H9 (cell line): ENCODE measurements around the gene TUBB4B. TPM values are rescaled to one million over a fixed set of nuclear protein-coding genes. Genes with fewer than 3 reads are reported as not detected.

Experiments used
- DNase-seq: peaks from one replicate; pipeline ENCODE4 v3.0.0-alpha.2; 2017
- H2AFZ ChIP-seq: one replicate; pipeline ENCODE4 v1.6.1; 2013; ENCODE audit warnings: mild to moderate bottlenecking, low read length, control low read depth, moderate library complexity
- H2AK5ac ChIP-seq: 2 replicates; pipeline ENCODE4 v1.6.1; 2013; ENCODE audit warnings: low read length, control low read depth, mixed read lengths; ENCODE audit not compliant: insufficient read length
- H2BK120ac ChIP-seq: one replicate; pipeline ENCODE4 v1.6.1; 2013; ENCODE audit warnings: low read depth, mild to moderate bottlenecking, low read length, control low read depth, inconsistent platforms; ENCODE audit not compliant: poor library complexity, severe bottlenecking
- H2BK12ac ChIP-seq: 2 replicates; pipeline ENCODE4 v1.6.1; 2013; ENCODE audit warnings: low read length, control low read depth, mixed read lengths, low read depth; ENCODE audit not compliant: insufficient read length
- H2BK15ac ChIP-seq: 2 replicates; pipeline ENCODE4 v1.6.1; 2013; ENCODE audit warnings: low read depth, low read length, control low read depth
- H2BK20ac ChIP-seq: one replicate; pipeline ENCODE4 v1.6.1; 2013; ENCODE audit warnings: low read depth, mild to moderate bottlenecking, low read length, control low read depth, inconsistent platforms; ENCODE audit not compliant: poor library complexity, severe bottlenecking
- H2BK5ac ChIP-seq: 2 replicates; pipeline ENCODE4 v1.6.1; 2013; ENCODE audit warnings: low read length, control low read depth, mixed read lengths; ENCODE audit not compliant: insufficient read length
- H3K14ac ChIP-seq: 2 replicates; pipeline ENCODE4 v1.6.1; 2013; ENCODE audit warnings: low read length, control low read depth; ENCODE audit not compliant: insufficient read depth
- H3K18ac ChIP-seq: 2 replicates; pipeline ENCODE4 v1.6.1; 2013; ENCODE audit warnings: low read depth, mild to moderate bottlenecking, mixed read lengths, low read length, control low read depth; ENCODE audit not compliant: insufficient read length
- H3K23ac ChIP-seq: 2 replicates; pipeline ENCODE4 v1.6.1; 2013; ENCODE audit warnings: low read length, control low read depth, mixed read lengths, low read depth; ENCODE audit not compliant: insufficient read length
- H3K23me2 ChIP-seq: 2 replicates; pipeline ENCODE4 v1.6.1; 2013; ENCODE audit warnings: low read depth, mild to moderate bottlenecking, mixed read lengths, low read length, control low read depth; ENCODE audit not compliant: insufficient read length, poor library complexity, severe bottlenecking
- H3K27ac ChIP-seq: 2 replicates; pipeline ENCODE4 v1.5.1; 2013; ENCODE audit warnings: low read length, control low read depth, mixed read lengths, low read depth; ENCODE audit not compliant: insufficient read length
- H3K27me3 ChIP-seq: 2 replicates; pipeline ENCODE4 v1.6.1; 2013; ENCODE audit warnings: low read length, control low read depth, inconsistent platforms; ENCODE audit not compliant: insufficient read depth
- H3K4ac ChIP-seq: 2 replicates; pipeline ENCODE4 v1.6.1; 2013; ENCODE audit warnings: low read depth, mild to moderate bottlenecking, control low read depth, inconsistent platforms, low read length, moderate library complexity
- H3K4me1 ChIP-seq: 2 replicates; pipeline ENCODE4 v1.6.1; 2013; ENCODE audit warnings: low read length, control low read depth, inconsistent platforms; ENCODE audit not compliant: insufficient read depth
- H3K4me2 ChIP-seq: 2 replicates; pipeline ENCODE4 v1.6.1; 2013; ENCODE audit warnings: low read length, control low read depth, mixed read lengths; ENCODE audit not compliant: insufficient read length, insufficient read depth
- H3K56ac ChIP-seq: 2 replicates; pipeline ENCODE4 v1.6.1; 2013; ENCODE audit warnings: low read depth, mild to moderate bottlenecking, mixed read lengths, low read length, control low read depth; ENCODE audit not compliant: insufficient read length
- H3K79me1 ChIP-seq: 2 replicates; pipeline ENCODE4 v1.6.1; 2013; ENCODE audit warnings: low read depth, mild to moderate bottlenecking, moderate library complexity, low read length, control low read depth, inconsistent platforms; ENCODE audit not compliant: insufficient read depth, poor library complexity, severe bottlenecking
- H3K79me2 ChIP-seq: 2 replicates; pipeline ENCODE4 v1.6.1; 2013; ENCODE audit warnings: low read length, control low read depth, inconsistent platforms; ENCODE audit not compliant: insufficient read depth
- H3K9ac ChIP-seq: 2 replicates; pipeline ENCODE4 v1.6.1; 2013; ENCODE audit warnings: low read length, control low read depth, mixed read lengths; ENCODE audit not compliant: insufficient read length; ENCODE audit errors: extremely low read depth
- H3K9me3 ChIP-seq: one replicate; pipeline ENCODE4 v1.6.1; 2013; ENCODE audit warnings: low read depth, low read length, inconsistent platforms; ENCODE audit not compliant: control insufficient read depth
- H3T11ph ChIP-seq: one replicate; pipeline ENCODE4 v1.6.1; 2013; ENCODE audit warnings: mild to moderate bottlenecking, low read length, control low read depth, inconsistent platforms
- H4K20me1 ChIP-seq: one replicate; pipeline ENCODE4 v1.6.1; 2013; ENCODE audit not compliant: control insufficient read depth, insufficient read length, insufficient read depth
- H4K5ac ChIP-seq: 2 replicates; pipeline ENCODE4 v1.6.1; 2013; ENCODE audit warnings: low read depth, mild to moderate bottlenecking, mixed read lengths, low read length, control low read depth; ENCODE audit not compliant: insufficient read length
- H4K8ac ChIP-seq: replicated peaks from 2 replicates; pipeline ENCODE4 v1.6.1; 2013; ENCODE audit warnings: low read length, control low read depth, mixed read lengths, low read depth; ENCODE audit not compliant: insufficient read length
- H4K91ac ChIP-seq: 2 replicates; pipeline ENCODE4 v1.6.1; 2013; ENCODE audit warnings: low read depth, mild to moderate bottlenecking, moderate library complexity, mixed read lengths, low read length, control low read depth; ENCODE audit not compliant: insufficient read length
- H3K27ac Mint-ChIP-seq, 3 experiments: 2 replicates in 2 of 3; 3 replicates in 1 of 3; pipeline ENCODE4 v1.8.0; 2020 to 2021; ENCODE audit warnings: mixed read lengths in 3 of 3, mild to moderate bottlenecking in 1 of 3, moderate library complexity in 1 of 3
- H3K27me3 Mint-ChIP-seq: 2 replicates; pipeline ENCODE4 v1.8.0; 2021; ENCODE audit warnings: low read depth, mild to moderate bottlenecking, moderate library complexity, mixed read lengths
- H3K36me3 Mint-ChIP-seq, 3 experiments: 2 replicates in 2 of 3; 3 replicates in 1 of 3; pipeline ENCODE4 v1.8.0; 2020 to 2021; ENCODE audit warnings: low read depth in 3 of 3, mixed read lengths in 3 of 3; ENCODE audit not compliant: insufficient read depth in 1 of 3
- H3K4me1 Mint-ChIP-seq, 2 experiments: 2 replicates each; pipeline ENCODE4 v1.8.0; 2020; ENCODE audit warnings: mixed read lengths in 2 of 2
- H3K4me3 Mint-ChIP-seq, 2 experiments: 2 replicates in 1 of 2; 3 replicates in 1 of 2; pipeline ENCODE4 v1.8.0; 2020 to 2021; ENCODE audit warnings: mild to moderate bottlenecking in 2 of 2, mixed read lengths in 2 of 2, moderate library complexity in 1 of 2
- H3K9me3 Mint-ChIP-seq, 2 experiments: 2 replicates in 1 of 2; 3 replicates in 1 of 2; pipeline ENCODE4 v1.8.0; 2020; ENCODE audit warnings: mild to moderate bottlenecking in 2 of 2, mixed read lengths in 2 of 2, moderate library complexity in 1 of 2
- CTCF ChIP-seq: fragments of 200-600 bp; sonication (generic); conservative IDR thresholded peaks from 3 replicates; pipeline ENCODE4 v1.8.0; 2021; ENCODE audit warnings: antibody characterized with exemption, mild to moderate bottlenecking
- WGBS: extraction: QIAGEN DNeasy Blood & Tissue Kit; methylation state at CpG from one replicate; pipeline ENCODE4 v1.1.7; 2013; ENCODE audit warnings: missing lambda C conversion rate, low lambda C conversion rate, mixed read lengths; ENCODE audit not compliant: insufficient read length; ENCODE audit errors: extremely low coverage; 5-methylcytosine and 5-hydroxymethylcytosine counted together
- total RNA-seq: library from RNA; stranded (reverse); gene quantifications from 2 replicates; pipeline ENCODE4 v1.2.1, GENCODE V29; 2021

The TUBB4B gene
- total RNA-seq, 1 experiment from 2014 or later, result 378 TPM

- no peak overlapping the region for H2BK5ac ChIP-seq
- no peak overlapping the region for H2BK15ac ChIP-seq
- H3K9me3 Mint-ChIP-seq, result no peaks in the 10 kb centered on the region
- H4K5ac ChIP-seq, result no peak overlapping the region
- no peaks in the 10 kb centered on the region for H3K9me3 ChIP-seq
- no peak overlapping the region for H3T11ph ChIP-seq
- no peak overlapping the region for H3K27ac ChIP-seq
- DNase-seq, result no peak
- H3K4me2 ChIP-seq, result no peak overlapping the region
- no peak overlapping the region for H3K9ac ChIP-seq
- no peak overlapping the region for H3K4ac ChIP-seq
- H3K27me3 Mint-ChIP-seq, result no peaks in the 10 kb centered on the region
- H4K20me1 ChIP-seq, result no peaks in the 10 kb centered on the region
- H2AK5ac ChIP-seq, result no peak overlapping the region
- peaks cover 13% of the 10 kb centered on the region for H3K23me2 ChIP-seq
- TF ChIP-seq CTCF, result no peak
- H2AFZ ChIP-seq, result no peak overlapping the region
- no peak overlapping the region for H2BK12ac ChIP-seq
- peaks cover 20 to 26% of the 10 kb centered on the region in 2 experiments for H3K4me1 Mint-ChIP-seq
- no peak overlapping the region for H4K91ac ChIP-seq
- peaks cover 5% of the 10 kb centered on the region; the same call in 1 of the 2 replicates for H3K4me1 ChIP-seq
- H3K4me3 Mint-ChIP-seq, result no peak overlapping the region
- H3K79me2 ChIP-seq, result peaks cover 10% of the 10 kb centered on the region; the same call in 1 of the 2 replicates
- H3K23ac ChIP-seq, result no peak overlapping the region
- H3K79me1 ChIP-seq, result peaks cover 6% of the 10 kb centered on the region
- WGBS, result no CpG with 5 or more reads among the region's 22 CpGs
- peaks cover 7 to 23% (median 15%) of the 10 kb centered on the region in 3 experiments; a peak in 6 of 7 replicates for H3K36me3 Mint-ChIP-seq
- H3K56ac ChIP-seq, result no peak overlapping the region
- H4K8ac ChIP-seq, result no peak overlapping the region
- H3K27ac Mint-ChIP-seq, result no peak overlapping the region
- H2BK120ac ChIP-seq, result no peak overlapping the region
- no peaks in the 10 kb centered on the region for H3K27me3 ChIP-seq
- H3K14ac ChIP-seq, result no peak overlapping the region; the same call in 1 of the 2 replicates
- H3K18ac ChIP-seq, result no peak overlapping the region
- no peak overlapping the region for H2BK20ac ChIP-seq
Observed at GRCh38 chr9:137191691-137192447, 49.2 kb upstream of the TUBB4B start.
